NCI-H446 (cell line): ENCODE measurements around the gene SFRP5.
A peak's percentile ranks its signal among the peaks of the same experiment; 100 is the strongest.

ENCODE experiments used
- DNase-seq, 2 experiments: peaks; one replicate each; lab custom pipeline; 2025; lab: John Stamatoyannopoulos, UW

SFRP5 gene, protein sequence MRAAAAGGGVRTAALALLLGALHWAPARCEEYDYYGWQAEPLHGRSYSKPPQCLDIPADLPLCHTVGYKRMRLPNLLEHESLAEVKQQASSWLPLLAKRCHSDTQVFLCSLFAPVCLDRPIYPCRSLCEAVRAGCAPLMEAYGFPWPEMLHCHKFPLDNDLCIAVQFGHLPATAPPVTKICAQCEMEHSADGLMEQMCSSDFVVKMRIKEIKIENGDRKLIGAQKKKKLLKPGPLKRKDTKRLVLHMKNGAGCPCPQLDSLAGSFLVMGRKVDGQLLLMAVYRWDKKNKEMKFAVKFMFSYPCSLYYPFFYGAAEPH

DNA sequence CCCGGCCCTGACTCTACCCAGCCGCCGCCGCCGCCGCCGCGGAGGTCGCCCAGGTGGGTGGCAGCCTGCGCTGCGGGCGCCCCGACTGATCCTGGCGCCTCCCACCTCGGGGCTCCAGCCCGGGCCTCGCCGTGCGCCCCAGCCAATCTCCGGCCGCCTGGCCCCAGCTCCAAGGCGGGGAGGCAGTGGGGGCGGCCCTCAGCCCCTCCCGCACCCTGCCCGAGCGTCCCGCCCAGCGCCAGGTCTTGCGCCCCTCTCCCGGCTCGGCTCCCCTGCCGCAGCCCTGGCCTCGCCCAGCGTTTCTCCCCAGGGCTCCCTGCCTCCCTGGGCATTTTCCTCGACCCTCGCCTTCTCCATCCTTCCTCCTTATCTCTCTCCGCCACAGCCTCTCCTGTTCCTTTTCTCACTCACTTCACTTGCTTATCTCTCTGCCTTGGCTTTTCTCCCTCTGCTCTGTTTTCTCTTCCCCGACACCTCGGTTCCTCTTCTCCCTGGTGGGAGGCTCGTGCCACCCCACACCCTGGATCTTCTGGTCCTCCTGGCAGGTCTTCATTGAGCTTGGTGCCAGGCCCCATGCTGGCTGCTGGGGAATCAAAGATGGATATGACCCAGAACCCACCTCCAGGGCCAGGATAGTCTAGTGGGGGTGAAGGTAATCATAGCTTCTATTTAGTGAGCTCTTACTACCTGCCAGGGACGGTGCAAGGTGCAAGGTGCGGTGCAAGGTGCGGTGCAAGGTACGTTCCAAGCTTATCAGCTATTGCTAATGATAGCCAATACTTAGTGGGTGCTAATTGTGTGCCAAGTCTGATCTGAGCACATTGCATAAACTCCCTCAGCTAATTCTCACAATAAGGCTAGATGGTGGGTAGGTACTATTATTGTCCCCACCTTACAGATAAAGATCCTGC, at the start of gene SFRP5:
SFRP5 (minus strand) TSS at position 87 of the 911 bp plus-strand sequence. CDS start 166 bp downstream, outside the sequence.
- no peak for DNase-seq

- no peak for DNase-seq
These were observed 48.4 kb upstream of the SFRP5 start for GRCh38 chr10:97820096-97820704.

DNA sequence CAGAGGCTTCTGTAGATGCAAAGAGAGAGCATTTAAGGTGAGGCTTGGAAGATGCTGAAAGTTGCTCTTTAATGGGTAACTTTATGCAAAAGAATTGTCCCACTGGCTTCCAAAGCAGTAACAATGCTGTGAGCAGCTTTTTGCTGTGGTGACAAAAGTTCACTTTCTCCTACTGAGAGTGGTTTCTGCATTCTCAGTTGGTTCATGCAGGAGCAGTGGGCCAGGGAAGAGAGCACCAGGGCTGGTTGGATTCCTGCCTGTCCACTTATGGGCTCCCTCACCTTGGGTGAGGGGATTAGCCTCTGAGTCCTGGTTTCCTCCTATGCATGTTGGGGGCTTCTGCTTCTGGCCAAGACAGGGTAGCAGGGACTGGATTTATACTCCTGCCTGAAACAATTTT, 46.8 kb upstream of the SFRP5 start:
- no peak for DNase-seq

- no peak for DNase-seq
These were observed 44.8 kb upstream of the SFRP5 start for GRCh38 chr10:97816609-97817008.

DNA sequence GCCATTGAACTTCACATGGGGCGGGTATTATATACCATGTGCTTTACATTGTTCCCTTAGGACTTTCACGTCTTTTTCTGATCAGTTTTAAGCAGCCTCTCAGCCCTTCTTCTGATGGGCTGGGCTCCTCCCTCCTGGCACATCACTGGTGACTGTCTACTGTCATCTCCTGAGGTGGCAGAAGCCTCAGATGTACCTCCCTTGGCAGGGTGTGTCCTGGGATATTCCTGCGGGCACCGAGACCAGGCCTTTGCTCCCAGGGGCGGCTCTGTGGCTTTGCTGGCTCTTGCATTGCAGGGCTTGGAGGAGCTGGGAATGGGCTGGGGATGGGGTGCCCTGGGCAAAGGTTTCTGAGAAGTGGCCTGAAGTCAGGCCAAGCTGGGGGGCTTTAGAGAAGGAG, 43.2 kb upstream of the SFRP5 start:
- DNase-seq, result no peak

DNA sequence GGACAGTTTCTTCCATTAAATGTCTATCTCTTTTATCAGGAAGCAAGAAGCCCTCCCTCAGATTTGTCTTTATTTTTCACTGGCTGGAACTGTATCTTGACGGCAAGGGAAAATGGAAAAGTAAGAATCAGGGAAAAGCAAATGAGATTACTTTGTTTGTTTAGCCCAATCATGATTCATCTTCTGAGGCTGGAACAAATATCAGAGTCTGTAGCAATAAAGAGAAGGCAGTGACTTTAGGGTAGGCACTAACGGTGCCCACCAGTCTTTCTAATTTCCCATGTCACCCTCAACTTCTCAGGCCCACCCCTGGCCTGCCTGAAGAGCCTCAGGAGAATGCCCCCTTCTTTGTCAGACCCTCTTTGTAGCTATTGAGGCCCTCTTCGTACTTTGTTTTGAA, 41.5 kb upstream of the SFRP5 start:
- DNase-seq, result no peak

- DNase-seq, result no peak
These were observed 40.9 kb upstream of the SFRP5 start for GRCh38 chr10:97812696-97813095.

DNA sequence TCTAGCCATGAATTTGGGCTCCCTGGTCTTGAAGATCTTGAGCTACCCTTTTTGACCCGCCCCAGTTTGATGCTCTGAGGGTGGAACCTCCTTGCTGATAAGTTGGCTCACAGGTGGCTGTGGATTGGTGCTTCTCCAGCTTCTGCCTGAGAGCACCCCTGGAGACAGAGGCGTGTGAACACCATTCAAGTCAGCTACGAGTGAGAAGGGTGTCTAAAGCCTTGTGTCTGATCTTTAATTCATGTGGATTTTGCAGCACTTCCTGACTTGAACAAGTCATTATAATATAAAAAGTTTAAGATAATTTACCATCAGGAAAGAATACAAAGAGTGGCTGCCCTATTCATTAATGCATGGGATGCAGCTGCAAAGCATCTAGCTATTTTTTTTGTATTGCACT, 40.2 kb upstream of the SFRP5 start:
- no peak for DNase-seq

GRCh38 chr10:97810446-97810845, 38.6 kb upstream of the SFRP5 start:
- no peak for DNase-seq

- DNase-seq, result no peak
These were observed 34.1 kb upstream of the SFRP5 start for GRCh38 chr10:97805949-97806348.

- no peak for DNase-seq
These were observed 33.5 kb upstream of the SFRP5 start for GRCh38 chr10:97805096-97805884.

GRCh38 chr10:97801422-97801821, 29.6 kb upstream of the SFRP5 start:
- no peak for DNase-seq

DNA sequence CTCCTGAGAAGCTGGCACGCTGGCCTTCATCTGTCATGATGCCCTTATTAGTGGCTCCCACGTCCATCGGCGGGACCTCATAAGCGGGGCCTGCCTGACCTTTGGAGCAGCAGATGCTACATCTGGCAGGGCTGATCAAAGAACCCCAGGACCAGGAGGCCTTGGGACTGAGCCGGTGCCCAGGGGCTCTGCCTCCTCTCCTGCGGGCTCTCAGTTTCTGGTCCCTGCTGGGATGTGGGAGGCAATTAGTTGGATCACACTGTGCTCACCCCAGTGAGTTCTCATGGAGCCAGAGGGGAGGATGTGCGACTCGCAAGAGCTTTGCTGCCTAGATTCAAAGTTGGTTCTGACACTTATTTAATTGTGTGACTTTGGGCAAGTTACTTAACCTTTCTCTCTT, 28.7 kb upstream of the SFRP5 start:
- no peak for DNase-seq

GRCh38 chr10:97798958-97799610, 27.3 kb upstream of the SFRP5 start:
- DNase-seq, result no peak

- DNase-seq, result no peak
These were observed 24.9 kb upstream of the SFRP5 start for GRCh38 chr10:97796651-97797050.

GRCh38 chr10:97795886-97796285, 24.1 kb upstream of the SFRP5 start:
- no peak for DNase-seq

- DNase-seq, result peak; percentile 7 to 47
These were observed 20.3 kb upstream of the SFRP5 start for GRCh38 chr10:97791824-97792721.

- no peak for DNase-seq
These were observed 18.1 kb upstream of the SFRP5 start for GRCh38 chr10:97789770-97790397.

DNA sequence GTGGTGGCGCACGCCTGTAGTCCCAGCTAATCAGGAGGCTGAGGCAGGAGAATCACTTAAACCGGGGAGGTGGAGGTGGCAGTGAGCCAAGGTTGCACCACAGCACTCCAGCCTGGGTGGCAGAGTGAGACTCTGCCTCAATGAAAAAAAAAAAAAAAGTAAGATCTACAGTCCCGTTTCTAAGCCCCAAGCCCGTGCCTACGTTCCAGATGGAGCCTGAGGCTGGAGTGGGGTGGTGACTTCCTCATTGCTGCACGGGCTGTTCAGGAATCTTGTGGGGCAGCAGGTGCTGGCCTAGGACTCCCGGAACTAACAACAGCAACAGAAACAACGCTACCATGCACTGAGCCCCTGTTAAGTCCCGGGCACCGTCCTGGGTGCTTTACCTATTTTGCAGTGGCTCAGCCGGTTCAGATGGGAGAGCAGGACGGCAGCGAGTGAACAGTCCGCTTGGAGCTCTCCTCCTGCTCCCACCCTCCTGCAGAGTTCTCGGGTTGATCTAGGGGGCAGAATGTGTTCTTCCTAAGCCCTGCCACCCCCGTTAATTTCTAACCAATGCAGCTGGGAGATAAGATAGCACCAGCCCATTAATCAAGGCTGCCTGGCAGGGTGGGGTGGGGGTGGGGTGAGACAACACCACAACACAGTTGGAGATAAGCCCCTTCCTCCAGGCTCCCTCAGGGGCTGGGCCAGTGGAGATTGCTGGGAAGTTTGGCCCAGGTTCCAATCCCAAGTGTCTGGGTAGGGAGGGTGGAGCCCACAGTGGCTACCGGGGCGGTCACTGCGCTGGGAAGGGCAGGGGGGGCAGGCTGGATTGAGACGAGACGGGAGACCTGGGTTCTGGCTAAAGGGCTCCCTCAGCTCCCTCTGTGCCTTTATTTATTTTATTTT, 17.0 kb upstream of the SFRP5 start:
- DNase-seq, result no peak
